Peyer's patch (tissue), 4 donors: Measurements from ENCODE around the gene GPC5. TPM values are rescaled to one million over a fixed set of nuclear protein-coding genes. Genes with fewer than 3 reads are reported as not detected.

Experiments used
- DNase-seq, 3 donors: peaks; one replicate each; pipeline ENCODE4 v3.0.0-alpha.2; 2017 to 2019
- H3K27ac ChIP-seq, 4 donors: fragments of 200-600 bp; sonication (generic); one replicate each; pipeline ENCODE4 v1.5.1; 2016 to 2019
- H3K27me3 ChIP-seq, 2 donors: fragments of 200-600 bp; sonication (generic); one replicate each; pipeline ENCODE4 v1.5.1; 2019
- H3K36me3 ChIP-seq, 3 donors: fragments of 200-600 bp; sonication (generic); one replicate each; pipeline ENCODE4 v1.5.1; 2016 to 2019
- H3K4me1 ChIP-seq, 4 donors: fragments of 200-600 bp; sonication (generic); one replicate each; pipeline ENCODE4 v1.5.1; 2016 to 2019
- H3K4me3 ChIP-seq, 4 donors: fragments of 200-600 bp; sonication (generic); 1 replicate in 3 of 4; 2 replicates in 1 of 4; pipeline ENCODE4 v1.5.1; 2016 to 2019; ENCODE audit warnings: mild to moderate bottlenecking in 1 of 4
- H3K9me3 ChIP-seq, 4 donors: fragments of 200-600 bp; sonication (generic); one replicate each; pipeline ENCODE4 v1.5.1; 2016 to 2019; ENCODE audit warnings: mild to moderate bottlenecking in 1 of 4
- POLR2A ChIP-seq, 2 donors: fragments of 450-650 bp; IDR thresholded peaks; one replicate each; pipeline ENCODE4 v1.5.1; 2017; ENCODE audit warnings: antibody characterized with exemption in 2 of 2, mild to moderate bottlenecking in 2 of 2, moderate library complexity in 2 of 2
- total RNA-seq, 4 donors: library from RNA; depleted of rRNA; stranded (reverse); fragments of >200 nt; gene quantifications; one replicate each; pipeline ENCODE4 v1.1.0, GENCODE V29; 2016
- TF ChIP-seq, protein P1 (sequence below), 6 experiments: fragments of 450-650 bp in 4 of 6; fragments of 200-600 bp in 2 of 6; sonication (generic) in 1 of 6; IDR thresholded peaks; one replicate each; pipeline ENCODE4 v1.5.1; 2017 to 2019; ENCODE audit warnings: antibody characterized with exemption in 6 of 6, mild to moderate bottlenecking in 3 of 6, moderate library complexity in 1 of 6

GPC5 gene
- total RNA-seq, 4 donors from 2014 or later = 4.1 TPM; not detected in 3

DNA sequence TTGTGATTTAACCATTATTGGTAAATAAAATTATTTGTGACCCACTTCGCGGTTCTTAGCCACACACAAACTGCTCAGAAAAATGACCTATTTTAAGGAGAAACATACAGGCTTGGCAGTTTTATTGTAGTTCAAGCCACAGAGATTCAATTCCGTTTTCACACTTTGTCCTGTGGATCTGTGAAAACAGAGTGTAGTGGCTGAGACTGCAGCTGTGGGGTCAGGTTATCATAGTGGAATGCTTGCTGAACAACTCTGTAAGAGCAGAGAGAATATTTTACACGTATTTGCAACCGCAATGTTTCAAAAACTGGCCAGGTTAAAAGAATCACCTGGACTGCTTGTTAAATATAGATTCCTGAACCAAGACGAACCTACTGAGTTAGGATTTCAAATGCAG, 292.5 kb downstream of the GPC5 start:
- Histone ChIP-seq H3K27me3 (no peaks in the 10 kb centered on the region), H3K4me3 (no peak overlapping the region), H3K9me3 (no peaks in the 10 kb centered on the region), H3K4me1 (no peaks in the 10 kb centered on the region), H3K36me3 (no peaks in the 10 kb centered on the region), H3K27ac (no peak overlapping the region)
- no peak for TF ChIP-seq POLR2A (IDR thresholded peaks at IDR 0.05)
- TF ChIP-seq, protein P1, sequence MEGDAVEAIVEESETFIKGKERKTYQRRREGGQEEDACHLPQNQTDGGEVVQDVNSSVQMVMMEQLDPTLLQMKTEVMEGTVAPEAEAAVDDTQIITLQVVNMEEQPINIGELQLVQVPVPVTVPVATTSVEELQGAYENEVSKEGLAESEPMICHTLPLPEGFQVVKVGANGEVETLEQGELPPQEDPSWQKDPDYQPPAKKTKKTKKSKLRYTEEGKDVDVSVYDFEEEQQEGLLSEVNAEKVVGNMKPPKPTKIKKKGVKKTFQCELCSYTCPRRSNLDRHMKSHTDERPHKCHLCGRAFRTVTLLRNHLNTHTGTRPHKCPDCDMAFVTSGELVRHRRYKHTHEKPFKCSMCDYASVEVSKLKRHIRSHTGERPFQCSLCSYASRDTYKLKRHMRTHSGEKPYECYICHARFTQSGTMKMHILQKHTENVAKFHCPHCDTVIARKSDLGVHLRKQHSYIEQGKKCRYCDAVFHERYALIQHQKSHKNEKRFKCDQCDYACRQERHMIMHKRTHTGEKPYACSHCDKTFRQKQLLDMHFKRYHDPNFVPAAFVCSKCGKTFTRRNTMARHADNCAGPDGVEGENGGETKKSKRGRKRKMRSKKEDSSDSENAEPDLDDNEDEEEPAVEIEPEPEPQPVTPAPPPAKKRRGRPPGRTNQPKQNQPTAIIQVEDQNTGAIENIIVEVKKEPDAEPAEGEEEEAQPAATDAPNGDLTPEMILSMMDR (IDR thresholded peaks at IDR 0.05) = no peak
- DNase-seq = no peak

DNA sequence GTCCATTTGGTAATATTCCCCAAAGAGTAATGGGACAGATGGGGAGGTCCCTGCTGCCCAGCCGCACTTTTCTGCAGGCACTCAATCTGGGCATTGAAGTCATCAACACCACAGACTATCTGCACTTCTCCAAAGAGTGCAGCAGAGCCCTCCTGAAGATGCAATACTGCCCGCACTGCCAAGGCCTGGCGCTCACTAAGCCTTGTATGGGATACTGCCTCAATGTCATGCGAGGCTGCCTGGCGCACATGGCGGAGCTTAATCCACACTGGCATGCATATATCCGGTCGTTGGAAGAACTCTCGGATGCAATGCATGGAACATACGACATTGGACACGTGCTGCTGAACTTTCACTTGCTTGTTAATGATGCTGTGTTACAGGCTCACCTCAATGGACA, 295.0 kb downstream of the GPC5 start:
- no peak for TF ChIP-seq POLR2A (IDR thresholded peaks at IDR 0.05)
- TF ChIP-seq, protein P1 (IDR thresholded peaks at IDR 0.05) = no peak
- Histone ChIP-seq H3K4me1 (no peaks in the 10 kb centered on the region), H3K27ac (no peak overlapping the region), H3K9me3 (no peaks in the 10 kb centered on the region), H3K4me3 (no peak overlapping the region), H3K27me3 (no peaks in the 10 kb centered on the region), H3K36me3 (no peaks in the 10 kb centered on the region)
- DNase-seq = no peak

DNA sequence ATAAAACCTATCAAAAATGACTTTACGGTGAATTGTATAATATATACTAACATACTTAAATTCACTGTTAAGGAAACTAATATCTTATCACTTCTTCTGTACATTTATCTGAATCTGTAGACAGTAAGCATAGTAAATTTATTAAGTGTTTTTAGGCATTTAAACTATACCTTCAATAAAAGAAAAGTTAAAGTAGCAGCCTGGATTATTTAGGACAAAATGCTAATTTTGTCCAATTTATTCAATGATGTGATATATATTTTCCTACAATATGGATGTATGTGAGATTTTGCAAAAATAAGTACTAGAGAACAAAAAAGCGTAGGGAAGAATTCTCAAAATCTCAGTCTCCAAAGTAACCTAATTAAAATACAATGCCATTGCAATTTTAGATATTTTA, 299.9 kb downstream of the GPC5 start:
- Histone ChIP-seq H3K27me3 (no peaks in the 10 kb centered on the region), H3K27ac (no peak overlapping the region), H3K4me3 (no peak overlapping the region), H3K9me3 (no peaks in the 10 kb centered on the region), H3K36me3 (no peaks in the 10 kb centered on the region), H3K4me1 (no peaks in the 10 kb centered on the region)
- TF ChIP-seq, protein P1 (IDR thresholded peaks at IDR 0.05) = no peak
- no peak for TF ChIP-seq POLR2A (IDR thresholded peaks at IDR 0.05)
- no peak for DNase-seq

DNA sequence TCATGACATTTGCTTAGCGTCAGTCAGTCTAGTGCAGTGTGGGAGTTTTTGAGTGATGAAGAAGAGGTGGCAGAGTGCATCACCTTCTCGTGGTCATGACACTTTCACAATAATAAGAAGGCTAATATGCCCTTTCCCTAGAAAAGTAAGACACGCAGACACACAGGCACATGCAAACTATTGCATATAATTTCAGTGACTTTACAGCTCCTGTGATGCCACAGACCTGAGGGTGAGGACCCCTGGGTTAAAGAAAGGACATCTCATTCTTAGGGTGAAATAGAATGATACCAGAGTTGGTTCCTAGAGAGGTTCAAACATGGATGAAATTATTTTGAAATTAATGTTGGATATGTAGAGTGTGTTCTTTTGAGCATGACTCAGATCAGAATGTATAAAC, 300.3 kb downstream of the GPC5 start:
- DNase-seq = no peak
- Histone ChIP-seq H3K4me1 (no peaks in the 10 kb centered on the region), H3K36me3 (no peaks in the 10 kb centered on the region), H3K27me3 (no peaks in the 10 kb centered on the region), H3K4me3 (no peak overlapping the region), H3K27ac (no peak overlapping the region), H3K9me3 (no peaks in the 10 kb centered on the region)
- no peak for TF ChIP-seq POLR2A (IDR thresholded peaks at IDR 0.05)
- TF ChIP-seq, protein P1 (IDR thresholded peaks at IDR 0.05) = no peak

DNA sequence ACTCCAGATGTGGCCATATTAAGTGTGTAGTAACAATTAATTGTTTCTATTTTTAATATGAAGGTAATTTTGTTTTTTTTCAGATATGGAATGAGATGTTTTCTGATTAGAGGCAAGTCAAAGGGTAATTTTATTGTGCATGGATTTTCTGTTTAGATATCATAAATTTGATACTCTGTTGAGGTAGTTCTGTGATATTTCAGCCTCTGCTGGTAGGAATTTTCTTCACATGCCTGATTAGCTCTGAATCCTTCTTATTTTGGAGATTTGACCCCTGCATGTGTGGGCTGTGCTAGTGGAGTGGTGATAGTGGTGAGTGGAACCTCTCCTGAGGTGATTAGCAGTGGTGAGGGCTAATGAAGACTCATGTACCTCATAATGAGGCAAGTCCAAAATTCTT, 301.4 kb downstream of the GPC5 start:
- no peak overlapping the region for H3K27ac ChIP-seq
- DNase-seq = no peak
- TF ChIP-seq, protein P1 (IDR thresholded peaks at IDR 0.05) = no peak
- no peak for TF ChIP-seq POLR2A (IDR thresholded peaks at IDR 0.05)

DNA sequence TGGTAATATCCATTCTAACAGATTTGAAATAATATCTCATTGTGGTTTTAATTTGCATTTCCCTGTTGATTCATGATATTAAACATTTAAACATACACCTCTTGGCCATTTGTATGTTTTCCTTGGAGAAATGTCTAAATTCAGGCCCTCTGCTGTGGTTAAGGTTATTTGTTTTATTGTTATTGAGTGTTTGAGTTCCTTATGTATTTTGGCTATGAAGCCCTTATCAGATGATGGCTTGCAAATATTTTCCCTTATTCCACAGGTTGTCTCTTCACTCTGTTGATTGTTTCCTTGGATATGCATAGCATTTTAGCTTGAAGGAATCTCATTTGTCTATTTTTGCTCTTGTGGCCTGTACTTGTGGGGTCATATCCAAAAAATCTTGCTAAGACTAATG, 303.6 kb downstream of the GPC5 start:
- H3K27me3 ChIP-seq = no peaks in the 10 kb centered on the region
- no peak overlapping the region for H3K27ac ChIP-seq
- no peaks in the 10 kb centered on the region for H3K36me3 ChIP-seq
- no peak overlapping the region for H3K4me3 ChIP-seq
- no peak for DNase-seq
- no peak for TF ChIP-seq POLR2A (IDR thresholded peaks at IDR 0.05)
- TF ChIP-seq, protein P1 (IDR thresholded peaks at IDR 0.05) = no peak
- H3K9me3 ChIP-seq = no peaks in the 10 kb centered on the region
- no peaks in the 10 kb centered on the region for H3K4me1 ChIP-seq

More for the DNA sequence above, 301.4 kb downstream of the GPC5 start:
- Histone ChIP-seq H3K4me1 (no peaks in the 10 kb centered on the region), H3K36me3 (no peaks in the 10 kb centered on the region), H3K27me3 (no peaks in the 10 kb centered on the region), H3K4me3 (no peak overlapping the region), H3K9me3 (no peaks in the 10 kb centered on the region)
